PC-3 (cell line): ENCODE results near the gene TJP3. TPM values are rescaled to one million over a fixed set of nuclear protein-coding genes. Genes with fewer than 3 reads are reported as not detected.

ENCODE experiments used
- ATAC-seq: fragments of 200-7000 bp; cut with Tn5 transposase; 2 replicates; pipeline ENCODE4 v1.9.1; 2020; ENCODE audit warnings: mild to moderate bottlenecking, moderate library complexity
- BruUV-seq: library from RNA; stranded (reverse); fragments of 400-500 nt; replicated peaks from 2 replicates; lab custom pipeline; 2021; lab: Mats Ljungman, UMichigan
- CTCF ChIA-PET: fragments of 300-600 bp; sonication (Branson Sonifier 250); formaldehyde crosslinking; loops from one replicate; lab custom pipeline; 2022; ENCODE audit warnings: antibody characterized with exemption; lab: Charles Lee
- POLR2A ChIA-PET: fragments of 300-600 bp; sonication (Branson Sonifier 250); formaldehyde crosslinking; loops from one replicate; lab custom pipeline; 2022; ENCODE audit warnings: antibody characterized with exemption; ENCODE audit not compliant: unreplicated experiment; lab: Charles Lee
- DNase-seq: peaks from one replicate; pipeline ENCODE4 v3.0.0-alpha.2; 2015
- H2AFZ ChIP-seq: fragments of 300-600 bp; sonication (generic); 2 replicates; pipeline ENCODE4 v1.6.0; 2016; ENCODE audit warnings: antibody characterized with exemption, low read length
- H3F3A ChIP-seq: fragments of 300-600 bp; sonication (generic); one replicate; pipeline ENCODE4 v1.6.0; 2017; ENCODE audit warnings: antibody characterized with exemption, low read length, control low read depth, mild to moderate bottlenecking; ENCODE audit not compliant: unreplicated experiment
- H3K27ac ChIP-seq: fragments of 300-600 bp; sonication (generic); 2 replicates; pipeline ENCODE4 v1.5.1; 2016; ENCODE audit warnings: mild to moderate bottlenecking, low read length
- H3K27me3 ChIP-seq: fragments of 300-600 bp; sonication (generic); 2 replicates; pipeline ENCODE4 v1.6.1; 2016; ENCODE audit warnings: low read length, mixed read lengths
- H3K36me3 ChIP-seq: fragments of 300-600 bp; sonication (generic); 2 replicates; pipeline ENCODE4 v1.6.1; 2016; ENCODE audit warnings: low read depth, mixed run types, low read length, mixed read lengths
- H3K4me1 ChIP-seq: fragments of 300-600 bp; sonication (generic); 2 replicates; pipeline ENCODE4 v1.5.1; 2016; ENCODE audit warnings: low read length; ENCODE audit not compliant: insufficient read depth
- H3K4me2 ChIP-seq: fragments of 300-600 bp; sonication (generic); 2 replicates; pipeline ENCODE4 v1.6.0; 2016; ENCODE audit warnings: low read length
- H3K4me3 ChIP-seq: fragments of 300-600 bp; sonication (generic); 2 replicates; pipeline ENCODE4 v1.5.1; 2016; ENCODE audit warnings: mild to moderate bottlenecking, low read length, mixed read lengths
- H3K79me2 ChIP-seq: fragments of 300-600 bp; sonication (generic); 2 replicates; pipeline ENCODE4 v1.6.1; 2017; ENCODE audit warnings: low read length, mixed read lengths
- H3K9ac ChIP-seq: fragments of 300-600 bp; sonication (generic); 2 replicates; pipeline ENCODE4 v1.6.0; 2016; ENCODE audit warnings: mild to moderate bottlenecking, low read length
- H3K9me2 ChIP-seq: fragments of 300-600 bp; sonication (generic); replicated peaks from 2 replicates; pipeline ENCODE4 v1.6.1; 2016; ENCODE audit warnings: mixed run types, low read length, mixed read lengths
- H3K9me3 ChIP-seq: fragments of 300-600 bp; sonication (generic); 2 replicates; pipeline ENCODE4 v1.6.1; 2016; ENCODE audit warnings: low read length, mixed read lengths
- H4K20me1 ChIP-seq: fragments of 300-600 bp; sonication (generic); 2 replicates; pipeline ENCODE4 v1.6.1; 2016; ENCODE audit warnings: low read length, mixed read lengths
- CTCF ChIP-seq: fragments of 300-600 bp; sonication (generic); conservative IDR thresholded peaks from 2 replicates; pipeline ENCODE4 v1.5.1; 2017; ENCODE audit warnings: antibody characterized with exemption, low read depth, mild to moderate bottlenecking, low read length
- EZH2 ChIP-seq: fragments of 300-600 bp; sonication (generic); IDR thresholded peaks from one replicate; pipeline ENCODE4 v1.6.1; 2017; ENCODE audit warnings: antibody characterized with exemption, mild to moderate bottlenecking, low read length; ENCODE audit not compliant: unreplicated experiment
- EZH2phosphoT487 ChIP-seq: fragments of 300-600 bp; sonication (generic); IDR thresholded peaks from 2 replicates; pipeline ENCODE4 v1.6.1; 2018; ENCODE audit warnings: mild to moderate bottlenecking, antibody characterized with exemption, low read length, borderline replicate concordance
- intact Hi-C: fragments of 100-400 bp; cut with micrococcal nuclease; formaldehyde crosslinking; loops from 2 replicates; pipeline ENCODE4 v1.9.0; 2023
- total RNA-seq: library from RNA; depleted of rRNA; stranded (reverse); fragments of >200 nt; gene quantifications from 2 replicates; pipeline ENCODE4 v1.2.3, GENCODE V29; 2014

Gene TJP3
- total RNA-seq, 1 experiment from 2014 or later, result 11.7 TPM

GRCh38 chr19:3782330-3782729, 74.1 kb downstream of the TJP3 start:
- no peak overlapping the region for H2AFZ ChIP-seq
- H3K9me2 ChIP-seq, result no peaks in the 10 kb centered on the region
- intact Hi-C loops, result no loop called here
- no TSS peak for BruUV-seq
- ChIA-PET POLR2A (no interaction called here), CTCF (no interaction called here)
- no peaks in the 10 kb centered on the region for H4K20me1 ChIP-seq
- H3F3A ChIP-seq, result no peaks in the 10 kb centered on the region
- no peaks in the 10 kb centered on the region for H3K4me1 ChIP-seq
- 0 out of 2 replicates have a peak, but pooled peaks cover 13% of the 10 kb centered on the region for H3K9me3 ChIP-seq
- TF ChIP-seq CTCF (no peak), EZH2 (no peak), EZH2phosphoT487 (no peak)
- no peaks in the 10 kb centered on the region for H3K27me3 ChIP-seq
- H3K36me3 ChIP-seq, result no peaks in the 10 kb centered on the region
- H3K79me2 ChIP-seq, result no peaks in the 10 kb centered on the region
- no peak overlapping the region for H3K4me3 ChIP-seq
- no peak for ATAC-seq
- no peak overlapping the region for H3K4me2 ChIP-seq
- no peak overlapping the region for H3K27ac ChIP-seq
- H3K9ac ChIP-seq, result no peak overlapping the region
- DNase-seq, result no peak

GRCh38 chr19:3782903-3783302, 74.7 kb downstream of the TJP3 start:
- no peak for TF ChIP-seq CTCF
- TF ChIP-seq EZH2phosphoT487, result no peak
- TF ChIP-seq EZH2, result no peak
- Histone ChIP-seq H3K4me1 (no peaks in the 10 kb centered on the region), H3K9me2 (no peaks in the 10 kb centered on the region), H3F3A (no peaks in the 10 kb centered on the region), H3K9ac (no peak overlapping the region), H3K9me3 (0 out of 2 replicates have a peak, but pooled peaks cover 13% of the 10 kb centered on the region), H4K20me1 (no peaks in the 10 kb centered on the region), H3K4me2 (no peak overlapping the region), H3K27me3 (no peaks in the 10 kb centered on the region), H3K4me3 (no peak overlapping the region), H2AFZ (no peak overlapping the region), H3K27ac (no peak overlapping the region), H3K36me3 (no peaks in the 10 kb centered on the region), H3K79me2 (no peaks in the 10 kb centered on the region)
- POLR2A ChIA-PET, result no interaction called here
- ATAC-seq (no peak), DNase-seq (no peak)
- intact Hi-C loops, result no loop called here
- CTCF ChIA-PET, result no interaction called here
- no TSS peak for BruUV-seq

DNA sequence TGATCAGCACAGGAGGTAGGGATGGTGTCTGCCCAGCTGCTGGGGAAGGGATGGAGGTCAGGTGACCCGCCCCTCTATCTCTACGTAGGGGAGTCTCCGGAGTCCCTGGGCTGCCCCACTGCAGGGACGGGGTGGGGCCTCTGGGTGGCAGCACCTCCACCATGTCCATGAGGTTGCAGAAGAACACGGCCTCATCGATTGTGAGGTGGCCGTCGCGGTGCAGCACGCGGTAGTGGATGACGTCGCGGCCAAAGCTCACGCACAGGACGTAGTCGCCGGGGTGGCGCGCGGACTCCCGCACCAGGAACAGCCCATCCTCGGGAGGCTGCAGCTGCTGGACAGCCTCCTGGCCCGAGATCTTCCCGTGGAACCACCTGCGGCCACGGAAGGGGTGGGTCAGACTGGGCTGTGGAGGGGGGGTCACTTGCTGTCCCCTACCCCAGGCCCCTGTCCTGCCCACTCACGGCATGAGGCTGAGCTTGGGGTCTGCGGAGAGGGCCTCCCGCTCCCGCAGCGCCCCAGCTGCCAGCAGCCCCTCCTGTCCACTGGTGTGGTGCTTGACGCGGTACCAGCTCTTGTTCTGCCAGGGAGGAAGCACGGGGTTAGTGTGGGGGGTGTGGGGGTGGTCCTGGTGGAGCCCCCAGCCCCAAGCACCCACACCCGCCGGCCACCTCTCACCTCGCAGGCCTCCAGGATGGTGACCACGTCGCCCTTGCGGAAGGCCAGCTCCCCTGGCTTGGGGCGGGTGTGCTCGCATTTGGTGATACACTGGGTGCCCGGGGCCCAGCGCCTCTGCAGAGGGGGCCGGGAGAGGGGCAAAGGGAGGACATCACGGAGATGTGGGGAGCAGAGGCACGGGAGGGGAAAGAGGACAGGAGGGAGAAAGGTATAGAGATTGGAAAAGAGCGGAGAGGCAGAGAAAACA, 75.7 kb downstream of the TJP3 start:
- Histone ChIP-seq H3K4me2 (peak overlapping the region; percentile 62; the same call in 1 of the 2 replicates), H3K36me3 (no peaks in the 10 kb centered on the region), H3F3A (no peaks in the 10 kb centered on the region), H3K79me2 (no peaks in the 10 kb centered on the region), H3K9me2 (no peaks in the 10 kb centered on the region), H3K27ac (no peak overlapping the region), H2AFZ (no peak overlapping the region), H3K4me1 (no peaks in the 10 kb centered on the region), H3K27me3 (no peaks in the 10 kb centered on the region), H4K20me1 (no peaks in the 10 kb centered on the region), H3K9me3 (0 out of 2 replicates have a peak, but pooled peaks cover 13% of the 10 kb centered on the region), H3K9ac (no peak overlapping the region), H3K4me3 (no peak overlapping the region)
- intact Hi-C loops, result no loop called here
- DNase-seq (peak; percentile 8), ATAC-seq (no peak; the same call in 1 of the 2 replicates)
- BruUV-seq, result no TSS peak
- POLR2A ChIA-PET, result no interaction called here
- TF ChIP-seq EZH2 (no peak), CTCF (peak; percentile 47)
- CTCF ChIA-PET, result no interaction called here
